Stimulated activated CD4-positive, alpha-beta T cell treated with anti-CD3 and anti-CD28 coated beads, Interleukin-1b, Interleukin-23, amount 100 ng/mL, for 48 hours (primary cell): ENCODE measurements around the gene SAMD11.
"Not testable (repeated sequence)": the region's sequence is repeated elsewhere in the genome, so short reads cannot be mapped to it uniquely, and the experiment has no call there.

Experiments used
- DNase-seq: peaks from one replicate; pipeline ENCODE4 v3.0.0-alpha.2; 2020

SAMD11 gene

GRCh38 chr1:966704-967300 lies 43.1 kb downstream of the SAMD11 start:
- DNase-seq, result peak; percentile 80

- no peak for DNase-seq
These were observed 44.0 kb downstream of the SAMD11 start for GRCh38 chr1:967466-968343.

GRCh38 chr1:969260-969855 lies 45.6 kb downstream of the SAMD11 start:
- DNase-seq, result no peak

GRCh38 chr1:970242-970972 lies 46.7 kb downstream of the SAMD11 start:
- DNase-seq, result no peak

- DNase-seq, result no peak
These were observed 47.4 kb downstream of the SAMD11 start for GRCh38 chr1:970973-971730.

- DNase-seq, result no peak
These were observed 48.2 kb downstream of the SAMD11 start for GRCh38 chr1:971751-972506.

GRCh38 chr1:972726-973458 lies 49.2 kb downstream of the SAMD11 start:
- no peak for DNase-seq

GRCh38 chr1:973459-974292 lies 50.0 kb downstream of the SAMD11 start:
- DNase-seq, result no peak

GRCh38 chr1:974293-974640 lies 50.5 kb downstream of the SAMD11 start:
- DNase-seq, result no peak

- no peak for DNase-seq
These were observed 51.1 kb downstream of the SAMD11 start for GRCh38 chr1:974687-975328.

- no peak for DNase-seq
These were observed 51.6 kb downstream of the SAMD11 start for GRCh38 chr1:975365-975764.

- peak; percentile 71 for DNase-seq
These were observed 52.4 kb downstream of the SAMD11 start for GRCh38 chr1:975896-976683.

- not testable (repeated sequence) for DNase-seq
These were observed 53.1 kb downstream of the SAMD11 start for GRCh38 chr1:976791-977190.

GRCh38 chr1:978069-978834 lies 54.5 kb downstream of the SAMD11 start:
- DNase-seq, result no peak

- no peak for DNase-seq
These were observed 55.4 kb downstream of the SAMD11 start for GRCh38 chr1:978835-979743.

GRCh38 chr1:979744-980072 lies 56.0 kb downstream of the SAMD11 start:
- no peak for DNase-seq

GRCh38 chr1:980137-980571 lies 56.4 kb downstream of the SAMD11 start:
- DNase-seq, result no peak
